GM12873 (cell line): ENCODE data around the gene CSNK1G1.

Experiments
- TF ChIP-seq, protein P1 (sequence below): IDR thresholded peaks from 2 replicates; pipeline ENCODE4 v1.5.1; 2012; ENCODE audit warnings: low read depth, mild to moderate bottlenecking, moderate library complexity, low read length, control low read depth; ENCODE audit not compliant: insufficient read depth; ENCODE audit errors: missing control alignments

CSNK1G1 gene

DNA sequence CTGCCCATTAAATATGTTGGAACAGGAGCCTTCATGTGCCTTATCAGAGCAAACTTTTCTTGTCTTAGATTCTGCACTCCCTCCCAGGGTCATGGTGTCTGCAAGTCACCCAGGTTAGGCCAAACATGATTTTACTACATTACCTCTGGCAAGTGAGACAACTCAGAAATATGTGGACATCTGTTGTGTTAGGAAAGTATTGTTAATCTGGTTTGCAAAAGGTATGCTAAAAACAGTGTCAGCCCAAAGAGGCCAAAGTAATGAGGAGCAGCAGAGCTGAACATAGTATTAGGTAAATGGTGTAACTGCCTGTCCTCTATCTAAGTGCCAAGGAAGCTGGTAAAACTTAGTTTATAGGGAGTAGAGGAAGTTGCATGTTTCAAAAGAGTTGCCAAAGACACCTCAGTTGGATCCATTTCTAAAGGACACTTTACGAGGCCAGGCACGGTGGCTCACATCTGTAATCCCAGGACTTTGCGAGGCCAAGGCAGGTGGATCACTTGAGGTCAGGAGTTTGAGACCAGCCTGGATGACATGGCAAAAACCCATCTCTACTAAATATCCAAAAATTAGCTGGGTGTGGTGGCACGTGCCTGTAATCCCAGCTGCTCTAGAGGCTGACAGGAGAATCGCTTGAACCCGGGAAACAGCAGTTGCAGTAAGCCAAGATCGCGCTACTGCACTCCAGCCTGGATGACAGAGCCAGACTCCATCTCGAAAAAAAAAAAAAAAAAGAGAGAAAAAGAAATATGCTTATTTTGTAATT, 170.6 kb downstream of the CSNK1G1 start:
- TF ChIP-seq, protein P1, sequence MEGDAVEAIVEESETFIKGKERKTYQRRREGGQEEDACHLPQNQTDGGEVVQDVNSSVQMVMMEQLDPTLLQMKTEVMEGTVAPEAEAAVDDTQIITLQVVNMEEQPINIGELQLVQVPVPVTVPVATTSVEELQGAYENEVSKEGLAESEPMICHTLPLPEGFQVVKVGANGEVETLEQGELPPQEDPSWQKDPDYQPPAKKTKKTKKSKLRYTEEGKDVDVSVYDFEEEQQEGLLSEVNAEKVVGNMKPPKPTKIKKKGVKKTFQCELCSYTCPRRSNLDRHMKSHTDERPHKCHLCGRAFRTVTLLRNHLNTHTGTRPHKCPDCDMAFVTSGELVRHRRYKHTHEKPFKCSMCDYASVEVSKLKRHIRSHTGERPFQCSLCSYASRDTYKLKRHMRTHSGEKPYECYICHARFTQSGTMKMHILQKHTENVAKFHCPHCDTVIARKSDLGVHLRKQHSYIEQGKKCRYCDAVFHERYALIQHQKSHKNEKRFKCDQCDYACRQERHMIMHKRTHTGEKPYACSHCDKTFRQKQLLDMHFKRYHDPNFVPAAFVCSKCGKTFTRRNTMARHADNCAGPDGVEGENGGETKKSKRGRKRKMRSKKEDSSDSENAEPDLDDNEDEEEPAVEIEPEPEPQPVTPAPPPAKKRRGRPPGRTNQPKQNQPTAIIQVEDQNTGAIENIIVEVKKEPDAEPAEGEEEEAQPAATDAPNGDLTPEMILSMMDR, result no peak

DNA sequence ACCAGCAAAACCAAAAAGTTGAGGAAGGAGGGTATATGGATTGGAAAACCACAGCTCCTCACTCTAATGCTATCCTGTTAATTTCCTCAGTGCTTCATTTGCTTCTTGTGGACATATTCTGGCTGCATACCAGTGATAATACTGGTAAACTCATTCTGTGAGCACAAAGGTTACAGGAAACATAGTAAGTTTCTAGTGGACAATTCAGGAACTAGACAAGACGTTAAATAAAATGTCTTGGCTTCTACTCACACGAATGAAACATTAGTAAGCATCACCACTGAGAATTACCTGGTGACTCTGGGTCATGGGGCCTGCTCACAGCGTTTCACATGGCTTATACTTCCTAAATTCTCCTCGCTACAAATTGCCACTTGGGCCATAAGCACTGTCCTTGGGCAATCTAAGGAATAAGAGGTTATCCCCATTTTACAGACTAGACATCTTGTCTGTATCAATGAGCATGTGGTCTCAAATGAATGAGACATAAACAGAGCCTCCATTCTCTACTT, 173.1 kb downstream of the CSNK1G1 start:
- TF ChIP-seq, protein P1, result no peak

GRCh38 chr15:64180235-64180824, 175.6 kb downstream of the CSNK1G1 start:
- TF ChIP-seq, protein P1, result no peak

DNA sequence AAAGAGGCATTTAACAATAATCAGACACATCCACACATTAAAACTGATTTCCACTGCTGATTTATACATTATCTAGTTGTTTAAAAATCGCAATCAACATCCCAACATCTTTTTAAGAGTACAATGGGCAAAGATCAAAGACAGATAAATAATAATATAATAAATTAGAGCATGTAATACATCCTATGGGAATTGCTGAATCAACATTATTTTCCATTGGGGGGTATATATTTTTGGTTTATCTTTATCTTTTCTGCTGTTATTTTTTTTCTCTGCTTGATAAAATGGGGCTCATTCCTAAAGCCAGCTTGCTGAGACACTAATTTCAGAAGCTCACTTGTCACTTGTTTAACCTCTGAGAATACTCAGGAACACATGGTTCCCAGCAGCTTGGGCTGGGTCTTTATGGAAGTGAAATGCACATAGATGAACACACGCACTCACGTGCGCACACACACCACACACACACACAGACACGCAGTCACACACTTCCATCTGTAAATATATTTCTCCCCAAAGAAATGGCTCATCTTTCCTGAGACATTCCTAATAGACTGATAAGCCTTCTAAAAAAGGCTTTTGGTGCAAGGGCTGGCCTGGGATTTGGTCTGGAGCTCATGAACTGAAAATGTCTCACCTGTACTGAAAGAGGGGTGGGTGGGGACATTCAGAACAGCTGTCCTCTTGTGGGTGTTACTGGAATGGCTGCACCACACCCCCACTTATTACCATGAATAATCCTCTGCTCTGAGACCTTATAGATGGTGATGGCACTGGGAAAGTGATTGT, 189.7 kb downstream of the CSNK1G1 start:
- TF ChIP-seq, protein P1, result no peak

GRCh38 chr15:64164436-64164835, 191.5 kb downstream of the CSNK1G1 start:
- TF ChIP-seq, protein P1, result no peak

DNA sequence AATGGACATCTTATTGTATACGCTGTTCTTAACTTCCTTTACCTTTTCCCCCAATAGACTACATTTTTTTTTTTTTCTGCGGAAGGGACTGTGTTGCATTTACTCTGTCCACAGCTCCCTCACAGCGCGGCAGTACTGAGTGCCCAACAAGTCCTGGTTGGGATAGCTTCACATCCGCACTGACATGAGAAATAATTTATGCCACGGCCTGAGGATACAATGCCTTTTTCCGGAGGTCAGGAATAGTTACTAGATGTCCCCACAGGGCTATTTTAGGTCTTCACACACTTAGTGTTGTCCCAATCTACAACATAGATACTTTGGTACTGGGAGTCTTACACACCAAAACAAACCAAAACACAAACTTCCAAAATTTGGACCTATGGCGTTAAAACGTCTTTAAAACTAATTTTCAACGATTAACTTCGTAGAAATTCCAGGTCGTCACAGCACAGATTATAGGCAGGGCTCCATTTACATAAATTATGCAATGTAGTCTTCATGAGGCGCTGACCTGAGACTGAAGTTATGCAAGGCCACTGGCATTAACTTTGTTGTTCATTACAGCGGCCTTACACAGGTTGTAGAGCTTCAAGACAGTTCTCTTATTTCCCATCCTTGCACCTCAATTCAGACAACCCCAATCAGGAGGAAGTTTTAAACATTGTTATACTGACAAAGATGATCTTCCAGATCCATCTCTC, 192.2 kb downstream of the CSNK1G1 start:
- TF ChIP-seq, protein P1, result no peak
